Diencephalon (tissue), 1 donor: Measurements from ENCODE around the gene PAPOLA. TPM values are rescaled to one million over a fixed set of nuclear protein-coding genes. Genes with fewer than 3 reads are reported as not detected.

Source experiments
- total RNA-seq: library from RNA; depleted of rRNA; stranded (reverse); fragments of >200 nt; gene quantifications from one replicate; pipeline ENCODE4 v1.2.3, GENCODE V29; 2014

The PAPOLA gene
- total RNA-seq: 229 TPM

DNA sequence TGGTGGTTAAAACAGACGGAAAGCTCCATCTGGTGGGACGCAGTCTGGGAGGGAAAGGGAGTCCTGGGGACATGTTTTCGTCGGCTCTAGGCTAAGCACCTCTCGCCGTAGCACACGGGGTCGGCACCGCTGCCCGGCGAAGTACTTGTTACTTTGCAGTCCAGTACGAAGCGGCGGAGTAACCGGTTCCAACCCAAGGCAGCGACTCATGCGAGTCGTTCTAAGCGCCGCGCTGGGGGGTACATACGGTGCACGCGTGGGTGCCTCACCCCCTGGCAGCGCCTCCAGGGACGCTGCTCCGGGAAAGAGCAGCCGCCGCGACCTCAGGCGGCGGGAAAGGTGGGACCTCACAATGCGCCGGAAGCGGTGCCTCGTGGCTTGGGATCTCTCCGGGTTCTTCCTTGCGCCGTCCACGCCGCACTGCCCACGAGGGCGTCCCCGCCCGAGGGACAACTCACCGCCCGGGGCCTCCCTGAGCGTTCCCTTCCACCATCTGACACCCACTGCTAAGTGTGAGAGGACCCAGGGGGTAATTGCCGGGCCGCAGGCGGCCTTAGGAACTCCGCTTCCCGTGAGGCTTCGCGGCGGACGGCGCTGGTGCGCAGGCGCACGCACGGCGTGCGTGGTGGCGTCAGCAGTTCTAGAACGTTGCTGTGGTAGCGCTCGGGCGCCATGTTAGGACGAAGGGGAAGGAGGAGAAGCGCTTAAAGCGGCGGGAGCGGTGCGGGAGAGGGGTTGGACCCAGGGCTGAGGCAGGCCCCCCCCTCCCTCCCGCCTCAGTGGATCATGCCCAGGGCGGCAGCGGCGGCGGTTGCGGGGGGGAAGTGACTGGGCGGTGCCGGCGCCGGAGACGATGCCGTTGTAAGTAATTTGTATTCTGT is at the start of gene PAPOLA:
Gene PAPOLA, plus strand, starts transcription at position 643 of the 881 bp plus-strand sequence. Its CDS starts 211 bp downstream, at position 854.

Other genes starting within 250 kb of the PAPOLA start
- not detected for gene BDKRB1, start 246.2 kb upstream of the PAPOLA start, total RNA-seq
- gene ATG2B, start 139.0 kb upstream of the PAPOLA start, total RNA-seq: 37.6 TPM
- gene GSKIP, start 138.9 kb upstream of the PAPOLA start, total RNA-seq: 37.8 TPM
- 7.6 TPM for gene AK7, start 110.3 kb upstream of the PAPOLA start, total RNA-seq